Measurements from ENCODE around the gene CISD1.
"Not testable (repeated sequence)": the region's sequence is repeated elsewhere in the genome, so short reads cannot be mapped to it uniquely, and the experiment has no call there.

The CISD1 gene

GRCh38 chr10:58243801-58244200, 25.2 kb upstream of the CISD1 start:
- H3K27me3 ChIP-seq (ENCODE audit: insufficient read depth, low read length); H3K4me3 ChIP-seq (ENCODE audit: low read length); H3K27ac ChIP-seq (ENCODE audit: low read depth, low read length); H3K36me3 ChIP-seq (ENCODE audit: insufficient read depth, low read length); H3K9ac ChIP-seq (ENCODE audit: low read depth, low read length): not testable (repeated sequence)
- Histone ChIP-seq H3K9me3 (ENCODE audit: insufficient read depth, low read depth, low read length) (peaks cover 11% of the 10 kb centered on the region; the same call in 1 of the 2 replicates), H3K4me1 (ENCODE audit: insufficient read depth, low read length) (peaks cover 24% of the 10 kb centered on the region; the same call in 1 of the 2 replicates)
- WGBS = 95% methylated on average over 31 of the region's 31 CpGs

GRCh38 chr10:58244242-58244641, 24.7 kb upstream of the CISD1 start:
- H3K4me1 ChIP-seq (ENCODE audit: insufficient read depth, low read length) = peaks cover 22% of the 10 kb centered on the region; the same call in 1 of the 2 replicates
- not testable (repeated sequence) for H3K27ac ChIP-seq (ENCODE audit: low read depth, low read length); H3K9ac ChIP-seq (ENCODE audit: low read depth, low read length); H3K36me3 ChIP-seq (ENCODE audit: insufficient read depth, low read length); H3K27me3 ChIP-seq (ENCODE audit: insufficient read depth, low read length); H3K4me3 ChIP-seq (ENCODE audit: low read length)
- peaks cover 11% of the 10 kb centered on the region; the same call in 1 of the 2 replicates for H3K9me3 ChIP-seq (ENCODE audit: insufficient read depth, low read depth, low read length)
- 93% methylated on average over 28 of the region's 28 CpGs for WGBS

GRCh38 chr10:58244666-58245065, 24.3 kb upstream of the CISD1 start:
- H3K27ac ChIP-seq (ENCODE audit: low read depth, low read length); H3K36me3 ChIP-seq (ENCODE audit: insufficient read depth, low read length); H3K4me3 ChIP-seq (ENCODE audit: low read length); H3K27me3 ChIP-seq (ENCODE audit: insufficient read depth, low read length); H3K9ac ChIP-seq (ENCODE audit: low read depth, low read length): not testable (repeated sequence)
- 100% methylated on average over 2 of the region's 3 CpGs for WGBS
- Histone ChIP-seq H3K9me3 (ENCODE audit: insufficient read depth, low read depth, low read length) (peaks cover 11% of the 10 kb centered on the region; the same call in 1 of the 2 replicates), H3K4me1 (ENCODE audit: insufficient read depth, low read length) (peaks cover 18% of the 10 kb centered on the region; the same call in 1 of the 2 replicates)

GRCh38 chr10:58253184-58253583, 15.8 kb upstream of the CISD1 start:
- Histone ChIP-seq H3K4me3 (ENCODE audit: low read length) (no peak overlapping the region), H3K36me3 (ENCODE audit: insufficient read depth, low read length) (peaks cover 4% of the 10 kb centered on the region; the same call in 1 of the 2 replicates), H3K27me3 (ENCODE audit: insufficient read depth, low read length) (no peaks in the 10 kb centered on the region), H3K9me3 (ENCODE audit: insufficient read depth, low read depth, low read length) (peaks cover 30% of the 10 kb centered on the region), H3K4me1 (ENCODE audit: insufficient read depth, low read length) (no peaks in the 10 kb centered on the region), H3K9ac (ENCODE audit: low read depth, low read length) (no peak overlapping the region), H3K27ac (ENCODE audit: low read depth, low read length) (no peak overlapping the region)
- 99% methylated on average over 4 of the region's 4 CpGs for WGBS

GRCh38 chr10:58254644-58255043, 14.3 kb upstream of the CISD1 start:
- Histone ChIP-seq H3K27ac (ENCODE audit: low read depth, low read length) (no peak overlapping the region), H3K4me3 (ENCODE audit: low read length) (no peak overlapping the region), H3K4me1 (ENCODE audit: insufficient read depth, low read length) (no peaks in the 10 kb centered on the region), H3K27me3 (ENCODE audit: insufficient read depth, low read length) (no peaks in the 10 kb centered on the region), H3K36me3 (ENCODE audit: insufficient read depth, low read length) (peaks cover 4% of the 10 kb centered on the region; the same call in 1 of the 2 replicates), H3K9me3 (ENCODE audit: insufficient read depth, low read depth, low read length) (peaks cover 30% of the 10 kb centered on the region), H3K9ac (ENCODE audit: low read depth, low read length) (no peak overlapping the region)
- WGBS = 88% methylated on average over 1 of the region's 1 CpG

GRCh38 chr10:58256013-58256780, 12.8 kb upstream of the CISD1 start:
- 90% methylated on average over 7 of the region's 7 CpGs for WGBS

GRCh38 chr10:58258977-58259692, 9.8 kb upstream of the CISD1 start:
- H3K9ac ChIP-seq (ENCODE audit: low read depth, low read length) = no peak overlapping the region
- H3K27ac ChIP-seq (ENCODE audit: low read depth, low read length) = no peak overlapping the region
- H3K9me3 ChIP-seq (ENCODE audit: insufficient read depth, low read depth, low read length) = peaks cover 22% of the 10 kb centered on the region
- no peaks in the 10 kb centered on the region for H3K27me3 ChIP-seq (ENCODE audit: insufficient read depth, low read length)
- H3K4me1 ChIP-seq (ENCODE audit: insufficient read depth, low read length) = peaks cover 3% of the 10 kb centered on the region
- H3K4me3 ChIP-seq (ENCODE audit: low read length) = no peak overlapping the region
- WGBS = 96% methylated on average over 4 of the region's 4 CpGs
- H3K36me3 ChIP-seq (ENCODE audit: insufficient read depth, low read length) = peaks cover 4% of the 10 kb centered on the region; the same call in 1 of the 2 replicates

More at GRCh38 chr10:58256013-58256780, 12.8 kb upstream of the CISD1 start:
- not testable (repeated sequence) for H3K36me3 ChIP-seq (ENCODE audit: insufficient read depth, low read length); H3K9ac ChIP-seq (ENCODE audit: low read depth, low read length); H3K27ac ChIP-seq (ENCODE audit: low read depth, low read length); H3K4me1 ChIP-seq (ENCODE audit: insufficient read depth, low read length); H3K27me3 ChIP-seq (ENCODE audit: insufficient read depth, low read length); H3K4me3 ChIP-seq (ENCODE audit: low read length)
- H3K9me3 ChIP-seq (ENCODE audit: insufficient read depth, low read depth, low read length) = peaks cover 30% of the 10 kb centered on the region

DNA sequence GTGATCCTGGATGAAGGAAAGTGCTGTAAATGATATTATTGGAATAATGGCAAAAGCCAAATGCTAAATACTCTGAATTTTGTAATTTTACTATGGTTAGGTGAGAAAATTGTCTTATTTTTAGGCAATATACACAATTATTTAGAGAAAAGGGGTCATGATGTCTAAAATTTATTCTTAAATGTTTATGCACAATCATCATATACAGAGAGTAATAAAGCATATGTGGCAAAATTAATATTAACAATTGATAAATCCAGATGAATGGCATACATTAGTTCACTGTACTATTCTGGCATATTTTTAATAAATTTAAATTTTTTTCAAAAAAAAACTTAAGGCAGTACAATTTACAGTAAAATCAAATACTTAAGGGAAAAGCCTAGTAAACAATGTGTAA, 8.6 kb upstream of the CISD1 start:
- Histone ChIP-seq H3K27ac (ENCODE audit: low read depth, low read length) (no peak overlapping the region), H3K9ac (ENCODE audit: low read depth, low read length) (no peak overlapping the region), H3K4me1 (ENCODE audit: insufficient read depth, low read length) (peaks cover 15% of the 10 kb centered on the region), H3K4me3 (ENCODE audit: low read length) (no peak overlapping the region), H3K36me3 (ENCODE audit: insufficient read depth, low read length) (peaks cover 4% of the 10 kb centered on the region; the same call in 1 of the 2 replicates), H3K27me3 (ENCODE audit: insufficient read depth, low read length) (no peaks in the 10 kb centered on the region), H3K9me3 (ENCODE audit: insufficient read depth, low read depth, low read length) (peaks cover 13% of the 10 kb centered on the region)

GRCh38 chr10:58262766-58263165, 6.2 kb upstream of the CISD1 start:
- peaks cover 7% of the 10 kb centered on the region; the same call in 1 of the 2 replicates for H3K27me3 ChIP-seq (ENCODE audit: insufficient read depth, low read length)
- peaks cover 25% of the 10 kb centered on the region for H3K4me1 ChIP-seq (ENCODE audit: insufficient read depth, low read length)
- H3K4me3 ChIP-seq (ENCODE audit: low read length) = no peak overlapping the region
- H3K36me3 ChIP-seq (ENCODE audit: insufficient read depth, low read length) = no peaks in the 10 kb centered on the region; the same call in 1 of the 2 replicates
- H3K9me3 ChIP-seq (ENCODE audit: insufficient read depth, low read depth, low read length) = 0 out of 2 replicates have a peak, but pooled peaks cover under 1% of the 10 kb centered on the region
- H3K9ac ChIP-seq (ENCODE audit: low read depth, low read length) = no peak overlapping the region
- H3K27ac ChIP-seq (ENCODE audit: low read depth, low read length) = no peak overlapping the region

DNA sequence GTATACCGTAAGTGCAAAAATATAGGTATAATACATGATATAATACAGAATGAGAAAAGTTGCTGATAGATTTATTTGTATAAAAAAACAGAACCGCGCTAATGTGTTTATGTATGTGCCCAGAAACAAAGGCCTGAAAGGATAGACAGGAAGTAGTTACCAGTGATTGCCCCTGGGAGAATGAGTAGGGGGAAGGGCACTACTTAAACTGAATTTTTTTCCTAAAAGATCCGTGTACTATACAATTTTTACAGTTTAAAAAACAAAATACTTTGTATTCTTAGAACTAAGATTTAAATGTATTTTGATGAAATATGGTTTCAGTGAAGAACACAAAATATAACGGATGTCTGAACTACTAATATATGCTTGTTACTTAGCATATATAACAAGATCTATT, 4.2 kb upstream of the CISD1 start:
- WGBS = 8% methylated on average over 2 of the region's 5 CpGs
- Histone ChIP-seq H3K4me3 (ENCODE audit: low read length) (peak overlapping the region; percentile 79), H3K9ac (ENCODE audit: low read depth, low read length) (no peak overlapping the region), H3K4me1 (ENCODE audit: insufficient read depth, low read length) (peaks cover 27% of the 10 kb centered on the region), H3K9me3 (ENCODE audit: insufficient read depth, low read depth, low read length) (no peaks in the 10 kb centered on the region), H3K27ac (ENCODE audit: low read depth, low read length) (no peak overlapping the region), H3K27me3 (ENCODE audit: insufficient read depth, low read length) (peaks cover 7% of the 10 kb centered on the region; the same call in 1 of the 2 replicates), H3K36me3 (ENCODE audit: insufficient read depth, low read length) (no peaks in the 10 kb centered on the region)

DNA sequence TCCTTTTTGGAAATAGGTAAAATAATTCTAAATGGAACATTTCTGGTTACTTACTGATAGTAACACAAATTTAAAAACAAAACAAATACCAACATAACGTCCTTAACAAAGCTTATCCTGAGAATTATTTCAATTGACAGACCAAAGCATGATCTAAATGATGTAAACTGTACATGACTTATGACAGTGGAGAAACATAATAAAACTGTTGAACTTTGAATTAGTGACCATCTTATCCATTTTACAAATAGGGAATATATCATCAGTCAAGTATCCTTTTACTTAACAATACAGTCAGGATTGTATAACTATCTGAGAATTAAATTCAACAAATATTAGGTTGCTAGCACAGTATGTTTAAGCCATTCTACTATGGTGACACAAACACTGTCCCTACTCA, 3.7 kb upstream of the CISD1 start:
- no peak overlapping the region for H3K9ac ChIP-seq (ENCODE audit: low read depth, low read length)
- H3K4me1 ChIP-seq (ENCODE audit: insufficient read depth, low read length) = peaks cover 31% of the 10 kb centered on the region
- no peaks in the 10 kb centered on the region for H3K9me3 ChIP-seq (ENCODE audit: insufficient read depth, low read depth, low read length)
- H3K36me3 ChIP-seq (ENCODE audit: insufficient read depth, low read length) = no peaks in the 10 kb centered on the region
- peaks cover 7% of the 10 kb centered on the region; the same call in 1 of the 2 replicates for H3K27me3 ChIP-seq (ENCODE audit: insufficient read depth, low read length)
- peak overlapping the region; percentile 79 for H3K4me3 ChIP-seq (ENCODE audit: low read length)
- H3K27ac ChIP-seq (ENCODE audit: low read depth, low read length) = no peak overlapping the region
- no CpG with 5 or more reads among the region's 1 CpG for WGBS

Measured in HUES64 (cell line).